HUES64 (cell line): ENCODE data around the gene VTA1.

Experiments used
- H3K27ac ChIP-seq: 2 replicates; pipeline ENCODE4 v1.7.0; 2013; ENCODE audit warnings: low read depth, low read length, inconsistent platforms
- H3K27me3 ChIP-seq: 2 replicates; pipeline ENCODE4 v1.6.1; 2013; ENCODE audit warnings: mild to moderate bottlenecking, low read length; ENCODE audit not compliant: insufficient read depth
- H3K36me3 ChIP-seq: 2 replicates; pipeline ENCODE4 v1.6.1; 2013; ENCODE audit warnings: mild to moderate bottlenecking, low read length; ENCODE audit not compliant: insufficient read depth
- H3K4me1 ChIP-seq: 2 replicates; pipeline ENCODE4 v1.6.1; 2013; ENCODE audit warnings: mild to moderate bottlenecking, low read length, moderate library complexity; ENCODE audit not compliant: insufficient read depth
- H3K4me3 ChIP-seq: 2 replicates; pipeline ENCODE4 v1.5.1; 2013; ENCODE audit warnings: mild to moderate bottlenecking, low read length, moderate library complexity
- H3K9ac ChIP-seq: 2 replicates; pipeline ENCODE4 v1.6.1; 2013; ENCODE audit warnings: mild to moderate bottlenecking, low read depth, low read length
- H3K9me3 ChIP-seq: 2 replicates; pipeline ENCODE4 v1.6.1; 2013; ENCODE audit warnings: low read depth, low read length; ENCODE audit not compliant: insufficient read depth
- WGBS: fragments of 150-250, 120-280 bp; methylation state at CpG from one replicate; pipeline ENCODE4 v1.1.7; 2013; ENCODE audit warnings: missing lambda C conversion rate; 5-methylcytosine and 5-hydroxymethylcytosine counted together

The VTA1 gene

DNA sequence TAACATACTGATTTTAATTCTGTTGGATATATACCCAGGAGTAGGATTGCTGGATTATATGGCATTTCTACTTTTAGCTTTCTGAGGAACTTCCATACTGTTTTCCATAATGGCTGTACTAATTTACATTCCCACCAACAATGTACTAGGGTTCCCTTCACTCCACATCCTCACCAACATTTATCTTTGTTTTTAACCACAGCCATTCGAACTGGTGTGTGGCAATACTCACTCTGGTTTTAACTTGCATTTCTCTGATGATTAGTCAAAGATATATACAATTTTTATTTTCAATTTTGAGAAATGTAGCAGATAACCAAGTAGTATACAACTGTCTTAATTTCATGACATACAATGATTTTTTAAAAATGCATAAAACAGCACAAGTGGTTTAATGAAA lies 124.4 kb downstream of the VTA1 start:
- H3K9me3 ChIP-seq = no peaks in the 10 kb centered on the region
- 100% methylated on average over 1 of the region's 1 CpG for whole genome bisulfite sequencing
- no peaks in the 10 kb centered on the region for H3K36me3 ChIP-seq

More for the DNA sequence above, 124.4 kb downstream of the VTA1 start:
- Histone ChIP-seq H3K27me3 (no peaks in the 10 kb centered on the region), H3K27ac (no peak overlapping the region), H3K4me3 (no peak overlapping the region), H3K4me1 (peaks cover 9% of the 10 kb centered on the region; the same call in 1 of the 2 replicates), H3K9ac (no peak overlapping the region)
